ENCODE results near the gene STRAP. TPM values are rescaled to one million over a fixed set of nuclear protein-coding genes. Genes with fewer than 3 reads are reported as not detected.

The STRAP gene
- total and polyA plus RNA-seq, 4 donors: 33.5 to 63.8 (median 48.1) TPM

DNA sequence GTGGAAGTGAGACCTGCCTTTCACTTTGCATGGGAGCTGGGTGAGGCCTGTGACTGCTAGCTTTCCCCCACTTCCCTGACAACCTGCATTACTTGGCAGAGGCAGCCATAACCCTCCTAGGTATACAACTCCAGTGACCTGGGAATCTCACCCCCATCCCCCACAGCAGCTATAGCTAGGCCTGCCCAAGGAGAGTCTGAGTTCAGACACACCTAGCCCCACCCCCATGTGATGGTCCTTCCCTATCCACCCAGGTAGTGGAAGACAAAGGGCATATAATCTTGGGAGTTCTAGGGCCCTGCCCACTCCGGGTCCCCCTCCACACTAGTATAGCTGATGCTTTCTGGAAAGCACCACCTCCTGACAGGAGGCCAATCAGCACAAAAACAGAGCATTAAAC lies 6.3 kb upstream of the STRAP start:
- H3K27ac ChIP-seq (ENCODE audit: low read depth in 1 of 2, low read length in 2 of 2): no peak overlapping the region
- 91% methylated on average over 1 of the region's 1 CpG for WGBS
- H3K27me3 ChIP-seq (ENCODE audit: control insufficient read depth in 4 of 4, insufficient read depth in 4 of 4, low read length in 3 of 4): no peaks in the 10 kb centered on the region
- no peaks in the 10 kb centered on the region for H3K9me3 ChIP-seq (ENCODE audit: control insufficient read depth in 4 of 4, low read length in 3 of 4)
- H3K36me3 ChIP-seq (ENCODE audit: control insufficient read depth in 4 of 4, insufficient read depth in 3 of 4, low read depth in 1 of 4, low read length in 3 of 4): peaks cover 0 to 3% (median 0%) of the 10 kb centered on the region in 4 donors
- no peak for DNase-seq (ENCODE audit: low spot score)
- no peak overlapping the region for H3K4me3 ChIP-seq (ENCODE audit: low read depth in 1 of 3, low read length in 3 of 3)
- peaks cover 0 to 18% (median 8%) of the 10 kb centered on the region in 4 donors for H3K4me1 ChIP-seq (ENCODE audit: control insufficient read depth in 4 of 4, insufficient read depth in 4 of 4, low read length in 3 of 4)
- no peak overlapping the region for H3K9ac ChIP-seq (ENCODE audit: low read depth in 1 of 2, low read length in 2 of 2)
- TF ChIP-seq, protein P1, sequence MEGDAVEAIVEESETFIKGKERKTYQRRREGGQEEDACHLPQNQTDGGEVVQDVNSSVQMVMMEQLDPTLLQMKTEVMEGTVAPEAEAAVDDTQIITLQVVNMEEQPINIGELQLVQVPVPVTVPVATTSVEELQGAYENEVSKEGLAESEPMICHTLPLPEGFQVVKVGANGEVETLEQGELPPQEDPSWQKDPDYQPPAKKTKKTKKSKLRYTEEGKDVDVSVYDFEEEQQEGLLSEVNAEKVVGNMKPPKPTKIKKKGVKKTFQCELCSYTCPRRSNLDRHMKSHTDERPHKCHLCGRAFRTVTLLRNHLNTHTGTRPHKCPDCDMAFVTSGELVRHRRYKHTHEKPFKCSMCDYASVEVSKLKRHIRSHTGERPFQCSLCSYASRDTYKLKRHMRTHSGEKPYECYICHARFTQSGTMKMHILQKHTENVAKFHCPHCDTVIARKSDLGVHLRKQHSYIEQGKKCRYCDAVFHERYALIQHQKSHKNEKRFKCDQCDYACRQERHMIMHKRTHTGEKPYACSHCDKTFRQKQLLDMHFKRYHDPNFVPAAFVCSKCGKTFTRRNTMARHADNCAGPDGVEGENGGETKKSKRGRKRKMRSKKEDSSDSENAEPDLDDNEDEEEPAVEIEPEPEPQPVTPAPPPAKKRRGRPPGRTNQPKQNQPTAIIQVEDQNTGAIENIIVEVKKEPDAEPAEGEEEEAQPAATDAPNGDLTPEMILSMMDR (IDR thresholded peaks at IDR 0.05; ENCODE audit: low read depth, low read length, missing input control): no peak
- TF ChIP-seq SP1 (IDR thresholded peaks at IDR 0.05) (no peak), JUND (IDR thresholded peaks at IDR 0.05) (no peak), ATF3 (IDR thresholded peaks at IDR 0.05) (no peak), ZBTB33 (IDR thresholded peaks at IDR 0.05) (no peak), TAF1 (conservative IDR thresholded peaks at IDR 0.05) (no peak), RAD21 (IDR thresholded peaks at IDR 0.05) (no peak), FOXA2 (IDR thresholded peaks at IDR 0.05) (no peak)
- TF ChIP-seq, protein P2, sequence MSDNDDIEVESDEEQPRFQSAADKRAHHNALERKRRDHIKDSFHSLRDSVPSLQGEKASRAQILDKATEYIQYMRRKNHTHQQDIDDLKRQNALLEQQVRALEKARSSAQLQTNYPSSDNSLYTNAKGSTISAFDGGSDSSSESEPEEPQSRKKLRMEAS (IDR thresholded peaks at IDR 0.05): no peak

DNA sequence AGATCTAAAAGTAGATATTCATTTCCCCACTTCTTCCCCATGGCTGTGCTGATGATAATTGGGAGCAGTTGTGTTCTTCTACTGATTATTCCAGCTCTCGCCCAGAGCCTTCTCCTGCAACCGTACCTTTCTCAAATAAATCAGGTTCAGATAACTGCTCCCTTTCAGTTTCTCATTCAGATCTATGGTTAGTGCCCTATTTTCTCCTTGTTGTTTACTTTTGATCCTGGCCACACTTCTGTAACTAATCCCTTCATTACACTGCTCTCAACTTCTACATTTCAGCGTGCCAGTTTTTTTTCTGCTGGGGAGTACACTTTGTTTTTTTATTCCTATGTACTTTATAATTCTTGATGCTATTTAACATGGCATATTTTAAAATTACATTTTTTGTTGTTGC lies 2.8 kb upstream of the STRAP start:
- Histone ChIP-seq H3K27ac (ENCODE audit: low read depth in 1 of 2, low read length in 2 of 2) (peak overlapping the region; percentile 57 to 74), H3K36me3 (ENCODE audit: control insufficient read depth in 4 of 4, insufficient read depth in 3 of 4, low read depth in 1 of 4, low read length in 3 of 4) (peaks cover 0 to under 1% (median 0%) of the 10 kb centered on the region in 4 donors), H3K27me3 (ENCODE audit: control insufficient read depth in 4 of 4, insufficient read depth in 4 of 4, low read length in 3 of 4) (no peaks in the 10 kb centered on the region), H3K4me3 (ENCODE audit: low read depth in 1 of 3, low read length in 3 of 3) (peak overlapping the region; percentile 11 to 33 (median 23)), H3K9ac (ENCODE audit: low read depth in 1 of 2, low read length in 2 of 2) (peak overlapping the region in 1 of 2 donors; percentile 25), H3K4me1 (ENCODE audit: control insufficient read depth in 4 of 4, insufficient read depth in 4 of 4, low read length in 3 of 4) (peaks cover 0 to 34% (median 16%) of the 10 kb centered on the region in 4 donors), H3K9me3 (ENCODE audit: control insufficient read depth in 4 of 4, low read length in 3 of 4) (no peaks in the 10 kb centered on the region)
- 48% methylated on average over 3 of the region's 3 CpGs for WGBS
- DNase-seq (ENCODE audit: low spot score): no peak
- no peak for TF ChIP-seq TAF1 (conservative IDR thresholded peaks at IDR 0.05)
- peak in 1 of 2 donors; percentile 41 for TF ChIP-seq GABPA (IDR thresholded peaks at IDR 0.05 in 1 of 2, conservative IDR thresholded peaks at IDR 0.05 in 1 of 2)
- TF ChIP-seq SP1 (IDR thresholded peaks at IDR 0.05): peak; percentile 61
- no peak for TF ChIP-seq ZBTB33 (IDR thresholded peaks at IDR 0.05)
- peak; percentile 24 to 27 for TF ChIP-seq HNF4A (conservative IDR thresholded peaks at IDR 0.05)
- TF ChIP-seq EGR1 (IDR thresholded peaks at IDR 0.05; ENCODE audit: low read depth in 2 of 2): no peak
- peak; percentile 73 for TF ChIP-seq FOXA2 (IDR thresholded peaks at IDR 0.05)
- TF ChIP-seq, protein P1 (IDR thresholded peaks at IDR 0.05; ENCODE audit: low read depth, low read length, missing input control): no peak
- peak; percentile 57 for TF ChIP-seq FOXA1 (IDR thresholded peaks at IDR 0.05)
- TF ChIP-seq JUND (IDR thresholded peaks at IDR 0.05): no peak
- no peak for TF ChIP-seq HNF4G (IDR thresholded peaks at IDR 0.05)
- no peak for TF ChIP-seq NR2F2 (IDR thresholded peaks at IDR 0.05)
- TF ChIP-seq, protein P2 (IDR thresholded peaks at IDR 0.05): no peak
- TF ChIP-seq ATF3 (IDR thresholded peaks at IDR 0.05): no peak
- peak; percentile 22 for TF ChIP-seq YY1 (IDR thresholded peaks at IDR 0.05)
- no peak for TF ChIP-seq RAD21 (IDR thresholded peaks at IDR 0.05)
- TF ChIP-seq, protein P3, sequence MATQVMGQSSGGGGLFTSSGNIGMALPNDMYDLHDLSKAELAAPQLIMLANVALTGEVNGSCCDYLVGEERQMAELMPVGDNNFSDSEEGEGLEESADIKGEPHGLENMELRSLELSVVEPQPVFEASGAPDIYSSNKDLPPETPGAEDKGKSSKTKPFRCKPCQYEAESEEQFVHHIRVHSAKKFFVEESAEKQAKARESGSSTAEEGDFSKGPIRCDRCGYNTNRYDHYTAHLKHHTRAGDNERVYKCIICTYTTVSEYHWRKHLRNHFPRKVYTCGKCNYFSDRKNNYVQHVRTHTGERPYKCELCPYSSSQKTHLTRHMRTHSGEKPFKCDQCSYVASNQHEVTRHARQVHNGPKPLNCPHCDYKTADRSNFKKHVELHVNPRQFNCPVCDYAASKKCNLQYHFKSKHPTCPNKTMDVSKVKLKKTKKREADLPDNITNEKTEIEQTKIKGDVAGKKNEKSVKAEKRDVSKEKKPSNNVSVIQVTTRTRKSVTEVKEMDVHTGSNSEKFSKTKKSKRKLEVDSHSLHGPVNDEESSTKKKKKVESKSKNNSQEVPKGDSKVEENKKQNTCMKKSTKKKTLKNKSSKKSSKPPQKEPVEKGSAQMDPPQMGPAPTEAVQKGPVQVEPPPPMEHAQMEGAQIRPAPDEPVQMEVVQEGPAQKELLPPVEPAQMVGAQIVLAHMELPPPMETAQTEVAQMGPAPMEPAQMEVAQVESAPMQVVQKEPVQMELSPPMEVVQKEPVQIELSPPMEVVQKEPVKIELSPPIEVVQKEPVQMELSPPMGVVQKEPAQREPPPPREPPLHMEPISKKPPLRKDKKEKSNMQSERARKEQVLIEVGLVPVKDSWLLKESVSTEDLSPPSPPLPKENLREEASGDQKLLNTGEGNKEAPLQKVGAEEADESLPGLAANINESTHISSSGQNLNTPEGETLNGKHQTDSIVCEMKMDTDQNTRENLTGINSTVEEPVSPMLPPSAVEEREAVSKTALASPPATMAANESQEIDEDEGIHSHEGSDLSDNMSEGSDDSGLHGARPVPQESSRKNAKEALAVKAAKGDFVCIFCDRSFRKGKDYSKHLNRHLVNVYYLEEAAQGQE (IDR thresholded peaks at IDR 0.05): no peak
- TF ChIP-seq RXRA (IDR thresholded peaks at IDR 0.05): no peak

Data from liver (tissue), 9 donors.